ENCODE data around the gene RRBP1. TPM values are rescaled to one million over a fixed set of nuclear protein-coding genes. Genes with fewer than 3 reads are reported as not detected.

Gene RRBP1
- polyA plus RNA-seq, 1 donor: 175 TPM

GRCh38 chr20:17643531-17644188 lies 38.4 kb downstream of the RRBP1 start:
- no peak overlapping the region for H3K4me3 ChIP-seq (ENCODE audit: low read length)
- no peak for DNase-seq
- no peaks in the 10 kb centered on the region for H3K9me3 ChIP-seq (ENCODE audit: control insufficient read depth, low read depth, low read length)
- no CpG with 5 or more reads among the region's 10 CpGs for WGBS (ENCODE audit: insufficient coverage, low lambda C conversion rate)
- H3K27ac ChIP-seq (ENCODE audit: low read length): no peak overlapping the region
- H3K36me3 ChIP-seq (ENCODE audit: control insufficient read depth, insufficient read depth, low read length): peaks cover 69% of the 10 kb centered on the region
- peaks cover 38% of the 10 kb centered on the region for H3K4me1 ChIP-seq (ENCODE audit: control insufficient read depth, insufficient read depth, low read length)
- H3K27me3 ChIP-seq (ENCODE audit: control insufficient read depth, insufficient read depth, low read length): no peaks in the 10 kb centered on the region

GRCh38 chr20:17642404-17643269 lies 39.4 kb downstream of the RRBP1 start:
- H3K4me1 ChIP-seq (ENCODE audit: control insufficient read depth, insufficient read depth, low read length): peaks cover 29% of the 10 kb centered on the region
- WGBS (ENCODE audit: insufficient coverage, low lambda C conversion rate): no CpG with 5 or more reads among the region's 19 CpGs
- H3K27ac ChIP-seq (ENCODE audit: low read length): no peak overlapping the region
- H3K4me3 ChIP-seq (ENCODE audit: low read length): no peak overlapping the region
- no peak for DNase-seq
- no peaks in the 10 kb centered on the region for H3K9me3 ChIP-seq (ENCODE audit: control insufficient read depth, low read depth, low read length)
- H3K27me3 ChIP-seq (ENCODE audit: control insufficient read depth, insufficient read depth, low read length): no peaks in the 10 kb centered on the region
- H3K36me3 ChIP-seq (ENCODE audit: control insufficient read depth, insufficient read depth, low read length): peaks cover 72% of the 10 kb centered on the region

DNA sequence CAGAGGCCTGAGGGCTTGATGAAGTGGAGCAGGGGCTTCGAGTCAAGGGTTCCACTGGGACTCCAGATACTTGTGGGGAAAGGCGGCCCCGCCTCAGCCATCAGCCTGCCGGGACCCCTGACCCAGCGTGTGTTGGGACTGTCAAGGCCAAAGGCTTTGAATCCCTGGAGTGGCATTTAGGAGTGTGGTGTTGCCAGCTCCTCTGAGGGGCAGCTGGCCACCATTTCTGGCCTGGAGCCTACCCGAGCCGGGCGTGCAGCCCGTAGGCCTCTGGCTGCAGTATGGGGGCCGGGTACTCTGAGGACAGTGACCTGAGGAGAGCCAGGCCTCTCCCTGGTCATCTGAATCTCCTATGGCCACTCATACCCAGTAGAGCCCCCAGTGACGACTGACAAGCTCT lies 40.0 kb downstream of the RRBP1 start:
- H3K27ac ChIP-seq (ENCODE audit: low read length): no peak overlapping the region
- no peak for DNase-seq
- no peak overlapping the region for H3K4me3 ChIP-seq (ENCODE audit: low read length)

DNA sequence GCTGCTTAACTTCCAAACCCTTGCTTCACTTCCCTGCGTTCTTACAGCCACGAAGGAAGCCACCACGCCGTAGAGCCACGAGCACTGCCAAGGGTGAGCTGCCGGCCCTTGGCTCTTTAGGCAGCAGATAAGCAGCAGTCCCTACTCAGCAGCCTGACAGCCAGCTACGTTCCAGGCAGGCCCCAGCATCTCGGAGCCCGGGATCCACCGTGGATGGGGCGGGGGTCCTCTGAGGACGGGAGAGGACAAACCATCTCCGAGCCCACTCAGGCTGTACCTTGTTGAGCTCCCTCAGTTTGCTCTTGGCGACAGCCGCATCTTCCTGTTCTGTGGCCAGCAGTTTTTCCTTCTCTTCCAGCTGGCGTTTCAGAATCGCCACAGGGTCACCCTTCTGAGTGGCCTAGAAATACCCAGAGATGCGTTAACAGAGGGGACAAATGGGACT lies 40.5 kb downstream of the RRBP1 start:
- no peaks in the 10 kb centered on the region for H3K27me3 ChIP-seq (ENCODE audit: control insufficient read depth, insufficient read depth, low read length)
- H3K9me3 ChIP-seq (ENCODE audit: control insufficient read depth, low read depth, low read length): no peaks in the 10 kb centered on the region
- no peak for DNase-seq
- no CpG with 5 or more reads among the region's 18 CpGs for WGBS (ENCODE audit: insufficient coverage, low lambda C conversion rate)
- peaks cover 20% of the 10 kb centered on the region for H3K4me1 ChIP-seq (ENCODE audit: control insufficient read depth, insufficient read depth, low read length)
- H3K27ac ChIP-seq (ENCODE audit: low read length): no peak overlapping the region
- H3K36me3 ChIP-seq (ENCODE audit: control insufficient read depth, insufficient read depth, low read length): peaks cover 77% of the 10 kb centered on the region
- no peak overlapping the region for H3K4me3 ChIP-seq (ENCODE audit: low read length)

More for the DNA sequence above, 40.0 kb downstream of the RRBP1 start:
- Histone ChIP-seq H3K9me3 (ENCODE audit: control insufficient read depth, low read depth, low read length) (no peaks in the 10 kb centered on the region), H3K36me3 (ENCODE audit: control insufficient read depth, insufficient read depth, low read length) (peaks cover 73% of the 10 kb centered on the region), H3K4me1 (ENCODE audit: control insufficient read depth, insufficient read depth, low read length) (peaks cover 23% of the 10 kb centered on the region), H3K27me3 (ENCODE audit: control insufficient read depth, insufficient read depth, low read length) (no peaks in the 10 kb centered on the region)
- whole genome bisulfite sequencing (ENCODE audit: insufficient coverage, low lambda C conversion rate): no CpG with 5 or more reads among the region's 11 CpGs

GRCh38 chr20:17640875-17641378 lies 41.1 kb downstream of the RRBP1 start:
- Histone ChIP-seq H3K27ac (ENCODE audit: low read length) (no peak overlapping the region), H3K4me3 (ENCODE audit: low read length) (no peak overlapping the region), H3K27me3 (ENCODE audit: control insufficient read depth, insufficient read depth, low read length) (no peaks in the 10 kb centered on the region), H3K36me3 (ENCODE audit: control insufficient read depth, insufficient read depth, low read length) (peaks cover 79% of the 10 kb centered on the region), H3K9me3 (ENCODE audit: control insufficient read depth, low read depth, low read length) (no peaks in the 10 kb centered on the region), H3K4me1 (ENCODE audit: control insufficient read depth, insufficient read depth, low read length) (peaks cover 19% of the 10 kb centered on the region)
- WGBS (ENCODE audit: insufficient coverage, low lambda C conversion rate): no CpG with 5 or more reads among the region's 14 CpGs
- no peak for DNase-seq

DNA sequence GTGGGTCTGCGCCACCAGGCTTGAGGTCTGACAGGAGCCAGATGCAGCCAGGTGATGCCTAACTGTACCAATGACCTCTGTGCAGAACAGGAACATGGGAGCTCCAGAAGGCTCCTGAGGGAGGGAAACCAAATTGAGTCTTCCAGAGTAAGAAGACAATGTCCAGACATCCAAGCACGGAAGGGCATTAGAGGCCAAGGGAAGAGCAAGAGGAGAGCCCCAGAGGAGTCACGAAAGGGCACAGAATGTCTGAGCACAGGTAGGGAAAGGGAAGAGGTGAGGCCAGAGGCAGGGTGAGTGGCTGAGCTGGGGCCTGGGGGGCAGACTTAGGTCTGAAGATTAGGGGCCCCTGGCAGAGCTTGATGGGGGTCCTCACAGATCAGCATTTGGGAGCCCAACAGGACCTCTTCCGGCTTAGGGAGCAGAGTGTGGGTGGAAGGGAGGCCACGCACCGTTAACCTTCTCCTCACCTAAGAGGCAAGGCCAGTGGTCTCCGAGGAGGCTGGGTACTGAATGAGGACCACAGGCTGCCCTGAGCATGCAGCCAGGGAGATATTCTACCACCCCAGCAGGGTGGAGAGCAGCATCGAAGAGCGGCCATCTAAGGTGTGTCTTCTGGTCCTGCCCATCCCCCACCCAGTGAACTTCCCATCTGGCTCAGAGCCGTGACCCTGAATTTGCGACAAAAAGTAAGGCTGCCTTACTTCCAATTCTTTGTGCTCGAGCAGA lies 41.7 kb downstream of the RRBP1 start:
- no peaks in the 10 kb centered on the region for H3K9me3 ChIP-seq (ENCODE audit: control insufficient read depth, low read depth, low read length)
- no peak overlapping the region for H3K27ac ChIP-seq (ENCODE audit: low read length)
- peaks cover 85% of the 10 kb centered on the region for H3K36me3 ChIP-seq (ENCODE audit: control insufficient read depth, insufficient read depth, low read length)
- WGBS (ENCODE audit: insufficient coverage, low lambda C conversion rate): no CpG with 5 or more reads among the region's 12 CpGs
- no peak overlapping the region for H3K4me3 ChIP-seq (ENCODE audit: low read length)
- H3K4me1 ChIP-seq (ENCODE audit: control insufficient read depth, insufficient read depth, low read length): peaks cover 14% of the 10 kb centered on the region
- no peaks in the 10 kb centered on the region for H3K27me3 ChIP-seq (ENCODE audit: control insufficient read depth, insufficient read depth, low read length)
- no peak for DNase-seq

DNA sequence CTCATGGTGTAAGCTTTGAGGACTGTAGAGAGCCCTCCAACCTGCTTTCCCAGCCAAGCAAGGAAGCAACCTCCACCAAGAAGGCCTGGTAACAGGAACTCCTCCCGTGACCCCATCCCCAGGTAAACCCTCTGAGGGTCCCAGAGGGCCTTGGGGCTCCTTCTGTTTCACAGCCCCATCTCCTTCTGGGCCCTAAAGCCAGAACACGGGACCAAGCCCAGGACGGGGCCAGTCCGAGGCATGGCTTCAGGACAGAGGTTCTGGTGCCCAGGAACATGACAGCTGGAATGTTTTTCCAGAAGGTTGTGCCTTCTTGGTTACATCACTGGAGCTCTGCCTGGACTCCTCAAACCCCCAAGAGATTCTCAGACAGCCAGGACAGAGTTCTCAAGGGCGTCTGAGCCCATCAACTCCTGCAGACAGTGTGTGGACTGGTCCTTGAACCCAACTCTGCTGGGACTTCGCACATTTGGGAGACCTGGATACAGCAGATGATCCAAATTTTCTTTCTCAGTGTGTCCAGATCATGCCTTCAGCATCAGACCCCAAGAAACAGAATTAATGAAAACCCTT lies 43.1 kb downstream of the RRBP1 start:
- peaks cover 93% of the 10 kb centered on the region for H3K36me3 ChIP-seq (ENCODE audit: control insufficient read depth, insufficient read depth, low read length)
- no peak overlapping the region for H3K27ac ChIP-seq (ENCODE audit: low read length)
- WGBS (ENCODE audit: insufficient coverage, low lambda C conversion rate): no CpG with 5 or more reads among the region's 6 CpGs
- peaks cover 4% of the 10 kb centered on the region for H3K4me1 ChIP-seq (ENCODE audit: control insufficient read depth, insufficient read depth, low read length)
- no peaks in the 10 kb centered on the region for H3K27me3 ChIP-seq (ENCODE audit: control insufficient read depth, insufficient read depth, low read length)
- DNase-seq: no peak
- H3K9me3 ChIP-seq (ENCODE audit: control insufficient read depth, low read depth, low read length): no peaks in the 10 kb centered on the region
- no peak overlapping the region for H3K4me3 ChIP-seq (ENCODE audit: low read length)

- no CpG with 5 or more reads among the region's 13 CpGs for WGBS (ENCODE audit: insufficient coverage, low lambda C conversion rate)
- no peak overlapping the region for H3K27ac ChIP-seq (ENCODE audit: low read length)
- no peak overlapping the region for H3K4me3 ChIP-seq (ENCODE audit: low read length)
- H3K4me1 ChIP-seq (ENCODE audit: control insufficient read depth, insufficient read depth, low read length): peaks cover 4% of the 10 kb centered on the region
- no peaks in the 10 kb centered on the region for H3K27me3 ChIP-seq (ENCODE audit: control insufficient read depth, insufficient read depth, low read length)
- no peaks in the 10 kb centered on the region for H3K9me3 ChIP-seq (ENCODE audit: control insufficient read depth, low read depth, low read length)
- peaks cover 98% of the 10 kb centered on the region for H3K36me3 ChIP-seq (ENCODE audit: control insufficient read depth, insufficient read depth, low read length)
- DNase-seq: no peak
These were observed 43.9 kb downstream of the RRBP1 start for GRCh38 chr20:17637985-17638640.

DNA sequence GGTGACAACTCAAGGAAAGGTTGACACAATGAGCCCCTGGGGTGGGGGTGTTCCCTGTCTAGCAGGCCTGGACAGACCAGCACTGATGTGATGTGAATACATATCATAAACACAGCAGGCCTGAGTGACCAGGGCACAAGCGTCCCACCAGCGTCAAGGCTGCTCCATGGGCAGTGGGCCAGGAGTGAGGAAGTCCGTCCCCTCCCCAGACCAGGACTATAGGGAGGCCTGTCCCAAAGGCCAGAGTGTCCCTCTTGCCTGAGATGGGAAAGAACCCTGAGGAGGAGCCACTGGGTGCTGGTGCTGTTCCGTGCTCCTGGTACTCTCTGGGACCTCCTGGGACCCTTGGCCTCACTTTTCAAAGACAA lies 44.6 kb downstream of the RRBP1 start:
- Histone ChIP-seq H3K4me3 (ENCODE audit: low read length) (no peak overlapping the region), H3K4me1 (ENCODE audit: control insufficient read depth, insufficient read depth, low read length) (peaks cover 9% of the 10 kb centered on the region), H3K27me3 (ENCODE audit: control insufficient read depth, insufficient read depth, low read length) (no peaks in the 10 kb centered on the region), H3K9me3 (ENCODE audit: control insufficient read depth, low read depth, low read length) (no peaks in the 10 kb centered on the region), H3K27ac (ENCODE audit: low read length) (no peak overlapping the region), H3K36me3 (ENCODE audit: control insufficient read depth, insufficient read depth, low read length) (peaks cover 98% of the 10 kb centered on the region)
- no peak for DNase-seq
- WGBS (ENCODE audit: insufficient coverage, low lambda C conversion rate): no CpG with 5 or more reads among the region's 4 CpGs

Measured in large intestine (tissue), 3 donors.